Hematopoietic multipotent progenitor cell treated with erythropoietin and hydrocortisone succinate and interleukin-3 and kit ligand, for 4 days (in vitro differentiated cells): ENCODE results near the gene ITGAE.

Source experiments
- DNase-seq: peaks from one replicate; pipeline ENCODE4 v3.0.0-alpha.2; 2015

Gene ITGAE

GRCh38 chr17:3818786-3819185, 17.8 kb upstream of the ITGAE start:
- no peak for DNase-seq

DNA sequence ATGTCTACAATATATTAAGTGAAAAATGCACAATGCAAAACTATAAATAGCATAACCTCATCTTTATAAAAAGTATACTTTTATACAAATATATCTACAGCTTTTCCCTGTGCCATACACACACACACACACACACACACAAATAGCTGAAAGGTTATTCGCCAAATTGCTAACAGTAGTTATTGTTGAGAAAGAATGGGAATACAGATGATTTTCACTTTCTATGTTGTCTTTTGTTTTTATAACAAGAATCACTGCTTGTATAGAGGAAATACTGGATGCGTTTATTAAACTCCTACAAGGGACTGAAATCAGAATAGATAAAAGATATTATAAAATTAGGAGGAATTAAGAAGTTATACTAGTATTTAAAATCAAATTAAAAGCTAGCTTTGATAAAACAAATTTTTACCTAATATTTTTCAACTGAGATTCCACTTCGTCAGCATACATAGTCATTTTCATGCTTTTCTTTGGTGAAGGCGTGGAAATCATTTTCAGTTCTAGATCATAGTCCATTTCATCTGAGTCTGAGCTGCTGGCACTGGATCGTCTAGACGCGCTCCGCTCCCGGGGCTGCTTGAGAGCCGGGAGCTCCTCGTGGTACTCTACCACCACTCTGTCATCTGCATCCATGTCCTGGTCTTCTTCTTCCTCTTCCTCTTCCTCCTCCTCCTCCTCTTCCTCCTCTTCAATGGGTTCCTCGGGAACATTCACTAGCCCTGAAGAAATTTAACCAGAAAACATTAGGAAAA, 17.0 kb upstream of the ITGAE start:
- no peak for DNase-seq

- no peak for DNase-seq
These were observed 14.9 kb upstream of the ITGAE start for GRCh38 chr17:3815925-3816324.

GRCh38 chr17:3815122-3815521, 14.1 kb upstream of the ITGAE start:
- no peak for DNase-seq

DNA sequence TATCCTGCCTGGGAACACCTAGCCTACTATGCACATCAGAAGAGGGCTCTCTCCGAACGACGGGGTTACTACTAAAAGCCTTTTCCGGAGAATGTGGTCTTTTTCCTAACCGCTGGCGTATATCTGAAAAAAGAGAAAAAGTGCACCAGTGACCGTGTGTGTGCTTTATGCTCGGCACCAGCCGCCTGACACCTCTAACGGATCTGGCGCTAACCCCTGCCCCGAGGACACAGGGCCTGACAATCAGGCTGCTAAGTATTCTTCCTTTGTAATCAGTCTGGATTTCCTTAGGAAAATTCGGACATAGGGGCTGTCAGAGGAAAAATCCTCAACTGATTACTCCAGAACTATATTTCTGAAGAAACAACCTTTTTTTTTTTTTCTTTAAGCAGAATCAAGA, 13.4 kb upstream of the ITGAE start:
- no peak for DNase-seq

DNA sequence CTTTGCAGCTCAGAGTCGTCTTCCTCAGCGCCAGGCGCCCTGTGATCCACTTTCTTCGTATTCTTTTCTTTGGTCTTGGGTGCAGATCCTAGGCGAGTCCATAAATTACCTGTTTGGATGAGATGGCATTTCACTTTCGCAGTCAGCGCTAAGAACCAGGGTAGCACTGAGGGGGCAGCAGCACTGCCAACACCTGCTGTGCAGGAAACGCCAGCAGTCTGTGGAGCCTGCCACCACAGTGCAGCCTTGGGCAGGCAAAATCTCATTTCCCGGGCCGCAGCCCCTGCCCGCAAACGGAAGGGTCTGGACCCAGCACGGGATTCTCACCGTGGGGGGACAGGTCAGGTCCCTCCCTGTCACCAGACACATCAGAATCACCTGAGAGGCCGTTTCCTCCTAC, 12.2 kb upstream of the ITGAE start:
- no peak for DNase-seq

DNA sequence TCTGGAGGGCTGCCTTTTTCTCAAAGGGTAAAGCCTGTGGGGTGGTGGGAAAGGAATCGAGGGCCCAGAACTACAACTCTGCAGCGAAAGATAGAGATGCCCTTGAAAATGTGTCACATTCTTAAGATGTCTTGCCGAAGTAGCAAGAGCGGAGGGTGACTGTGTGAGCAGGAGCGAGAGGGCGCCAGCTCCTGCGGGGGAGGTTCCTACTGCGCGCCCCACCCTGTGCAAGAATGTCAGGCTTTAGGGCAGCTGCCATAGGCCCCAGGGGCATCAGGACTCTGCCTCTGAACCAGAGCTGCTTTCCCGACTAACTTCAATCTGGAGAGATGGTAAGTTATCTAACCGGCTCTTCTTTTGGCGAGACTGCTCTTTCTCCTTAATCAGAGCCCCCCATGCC, 11.8 kb upstream of the ITGAE start:
- no peak for DNase-seq

- DNase-seq, result no peak
These were observed 11.3 kb upstream of the ITGAE start for GRCh38 chr17:3812284-3812683.

- no peak for DNase-seq
These were observed 9.0 kb upstream of the ITGAE start for GRCh38 chr17:3810019-3810418.

GRCh38 chr17:3809135-3809534, 8.1 kb upstream of the ITGAE start:
- no peak for DNase-seq

DNA sequence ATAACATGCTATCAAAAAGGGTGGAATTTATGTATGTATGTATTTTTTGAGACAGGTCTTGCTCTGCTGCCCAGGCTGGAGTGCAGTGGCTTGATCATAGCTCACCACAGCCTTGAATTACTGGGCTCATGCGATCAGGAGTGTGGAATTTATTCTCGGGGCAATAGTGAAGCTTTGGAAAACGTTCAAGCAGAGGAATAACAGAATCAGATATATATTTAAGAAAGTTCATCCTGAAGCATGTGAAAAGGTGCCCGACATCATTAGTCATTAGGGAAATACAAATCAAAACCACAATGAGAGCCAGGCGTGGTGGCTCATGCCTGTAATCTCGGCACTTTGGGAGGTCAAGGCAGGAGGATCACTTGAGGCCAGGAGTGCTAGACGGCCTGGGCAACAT, 7.7 kb upstream of the ITGAE start:
- DNase-seq, result no peak

DNA sequence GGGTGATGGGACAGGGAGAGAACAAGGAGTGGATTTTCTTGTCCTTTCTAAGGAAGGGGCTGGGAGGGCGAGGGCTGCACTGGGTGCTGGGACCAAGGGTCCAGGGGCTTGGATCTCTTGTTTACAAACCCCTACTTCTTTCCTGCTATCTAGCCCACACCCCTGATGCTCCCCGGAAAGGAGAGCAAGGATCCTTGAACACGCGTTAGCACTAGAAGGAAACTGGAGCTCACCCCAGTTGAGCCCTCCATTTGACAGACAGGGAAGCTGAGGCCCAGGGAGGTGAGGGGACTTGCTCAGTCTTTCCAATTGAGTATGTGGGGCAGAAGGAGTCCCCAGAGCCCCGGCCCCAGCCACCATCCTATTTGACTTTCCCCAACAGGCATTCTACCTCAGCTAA, 4.6 kb upstream of the ITGAE start:
- DNase-seq, result no peak

DNA sequence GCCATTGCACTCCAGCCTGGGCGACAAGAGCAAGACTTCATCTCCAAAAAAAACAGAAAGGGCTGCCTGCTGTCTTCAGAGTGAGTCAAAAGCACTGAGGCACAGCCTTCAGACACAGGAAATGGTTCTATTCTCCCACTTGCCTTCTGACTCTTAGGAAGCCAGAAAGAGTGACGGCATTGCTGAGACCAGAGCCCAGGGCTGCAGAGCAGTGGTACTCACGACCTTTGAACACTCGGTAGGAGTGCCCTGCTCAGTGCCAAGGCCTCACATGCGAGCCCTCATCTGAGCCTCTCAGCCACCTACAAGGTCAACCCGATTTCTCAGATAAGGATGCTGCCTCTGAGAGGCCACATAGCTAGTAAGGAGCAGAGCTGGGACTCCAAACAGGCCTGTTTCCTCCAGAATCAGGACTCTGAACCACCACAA, 3.5 kb upstream of the ITGAE start:
- no peak for DNase-seq

GRCh38 chr17:3803308-3803640, 2.3 kb upstream of the ITGAE start:
- DNase-seq, result no peak

DNA sequence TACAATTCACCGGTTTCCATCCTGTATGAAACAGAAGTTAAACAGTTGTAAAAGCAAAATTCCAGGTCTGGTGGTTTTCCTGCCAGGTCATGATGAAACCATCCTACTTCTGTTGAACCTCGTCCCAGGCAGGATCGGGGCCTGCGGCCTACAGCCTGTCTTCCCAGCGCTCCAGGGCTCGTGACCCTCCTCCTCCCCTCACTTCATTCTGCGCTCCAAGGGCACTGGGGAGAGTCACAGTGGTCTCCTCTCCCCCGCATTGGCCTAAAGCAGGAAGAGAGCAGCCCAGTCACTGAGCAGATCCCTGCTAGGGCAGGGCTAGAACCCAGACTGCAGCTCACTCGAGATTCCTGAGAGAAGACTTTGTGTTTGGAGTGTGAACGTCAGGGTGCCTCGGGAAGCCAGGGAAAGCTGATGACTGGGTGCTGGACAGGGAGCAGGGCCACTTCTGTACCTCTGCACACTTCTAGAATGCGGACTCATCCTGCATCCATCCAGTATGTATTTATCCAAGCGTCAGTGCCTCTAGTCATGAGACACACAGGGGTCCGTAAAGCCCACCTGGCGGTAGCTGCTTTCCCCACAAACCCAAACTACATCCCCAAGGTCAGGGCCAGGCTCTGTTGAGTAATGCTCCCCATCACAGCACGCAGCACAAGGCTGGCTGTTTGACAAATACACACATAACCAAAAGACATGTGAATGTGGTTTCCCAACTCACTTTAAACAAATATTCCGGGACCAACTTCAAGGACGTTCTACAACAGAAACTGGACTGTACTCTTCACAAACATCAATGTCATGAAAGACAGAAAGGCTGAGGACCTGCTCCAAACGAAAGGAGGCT, 1.7 kb upstream of the ITGAE start:
- DNase-seq, result no peak

DNA sequence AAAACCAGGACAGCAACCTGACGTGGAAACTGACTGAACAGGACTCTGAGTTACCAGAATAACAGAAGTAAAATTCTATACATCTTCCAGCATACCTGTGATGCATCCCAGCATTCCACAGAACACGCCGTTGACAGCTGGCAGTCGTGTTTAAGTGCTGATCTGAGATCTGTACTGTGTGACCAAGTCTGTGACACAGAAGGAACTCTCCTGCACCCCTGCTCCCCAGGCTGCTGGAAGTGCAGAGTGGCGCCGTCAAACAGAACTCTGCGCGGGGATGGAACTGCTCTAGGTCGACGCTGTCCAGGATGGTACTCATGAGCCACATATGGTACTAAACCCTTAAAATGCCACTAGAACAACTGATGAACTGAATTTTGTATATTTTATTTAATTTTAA, 804 bp upstream of the ITGAE start:
- no peak for DNase-seq

- no peak for DNase-seq
These were observed 359 bp upstream of the ITGAE start for GRCh38 chr17:3801347-3801746.

DNA sequence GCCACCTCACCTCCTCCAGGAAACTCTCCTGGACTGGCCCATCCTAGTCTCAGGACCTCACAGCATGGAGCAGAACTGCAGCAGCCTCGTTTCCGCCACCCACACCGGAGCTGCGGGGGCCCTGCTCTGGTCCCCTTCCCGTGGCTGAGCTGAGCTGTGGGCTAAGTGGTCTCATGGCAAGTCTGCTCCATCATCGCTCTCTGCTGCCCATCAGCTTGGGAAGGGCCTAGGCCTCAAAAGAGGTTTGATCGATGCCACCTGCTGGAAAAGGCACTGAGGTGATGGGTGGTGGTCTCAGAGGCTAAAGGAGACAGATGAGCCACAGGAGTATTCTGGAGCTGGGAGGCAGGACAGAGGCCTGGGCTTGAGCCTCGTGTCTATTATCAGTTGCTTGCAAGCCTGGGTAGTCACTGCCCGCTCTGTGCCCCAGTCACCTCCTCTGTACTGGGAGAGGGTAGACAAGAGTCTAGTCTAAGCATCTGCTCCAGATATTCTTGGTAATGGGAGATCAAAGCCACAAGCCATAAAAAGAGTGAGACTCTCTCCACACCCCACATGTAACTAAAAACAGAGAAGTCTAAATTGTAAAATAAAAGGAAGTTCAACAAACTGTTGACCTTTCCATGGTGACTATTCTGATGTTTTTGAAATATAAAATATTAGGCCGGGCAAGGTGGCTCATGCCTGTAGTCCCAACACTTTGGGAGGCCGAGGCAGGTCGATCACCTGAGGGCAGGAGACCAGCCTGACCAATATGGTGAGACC, 1.6 kb downstream of the ITGAE start:
- peak; percentile 49 for DNase-seq

DNA sequence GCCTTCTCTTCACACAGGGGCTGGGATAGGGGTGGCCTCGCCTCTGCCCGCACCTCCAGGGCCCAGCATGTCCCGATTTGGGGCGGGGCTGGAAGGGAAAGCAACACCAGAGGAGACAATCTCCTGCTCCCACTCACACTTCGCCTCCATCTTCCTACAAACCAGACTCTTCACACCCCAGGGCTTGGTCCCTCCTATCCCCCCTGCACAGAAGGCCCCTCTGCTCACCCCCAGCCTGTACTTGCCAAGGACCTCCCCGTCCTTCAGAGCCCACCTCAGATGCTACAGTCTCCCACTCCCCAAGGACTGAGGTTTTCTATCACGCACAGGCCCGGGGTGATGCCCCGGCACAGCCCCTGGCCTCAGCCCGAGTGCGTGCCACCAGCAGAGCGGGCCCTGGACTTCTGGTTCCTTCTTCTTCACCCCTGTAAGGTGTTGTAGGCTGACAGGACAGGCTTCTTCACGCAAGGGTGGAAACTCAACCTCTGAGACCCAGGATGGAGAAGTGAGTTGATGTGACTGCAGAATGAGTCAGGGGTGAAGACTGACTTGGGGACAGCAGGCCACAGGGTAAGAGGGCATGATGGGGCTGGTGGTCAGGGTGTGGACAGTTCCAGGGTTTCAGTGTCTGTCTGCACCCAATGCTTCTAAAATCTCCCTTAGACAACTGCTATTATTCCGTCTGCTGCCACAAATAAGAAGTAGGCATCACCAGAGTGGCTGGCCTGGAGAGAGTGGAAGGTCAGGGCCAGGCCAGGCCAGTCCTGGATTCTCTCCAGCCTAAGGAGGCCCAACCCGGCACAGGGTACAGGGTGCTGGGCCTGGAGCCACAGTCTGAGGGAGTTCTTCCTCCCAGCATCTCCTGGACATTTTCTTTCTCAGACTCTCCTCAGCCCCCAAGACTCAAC, 2.5 kb downstream of the ITGAE start:
- DNase-seq, result no peak

GRCh38 chr17:3796822-3797170, 4.2 kb downstream of the ITGAE start:
- DNase-seq, result no peak

DNA sequence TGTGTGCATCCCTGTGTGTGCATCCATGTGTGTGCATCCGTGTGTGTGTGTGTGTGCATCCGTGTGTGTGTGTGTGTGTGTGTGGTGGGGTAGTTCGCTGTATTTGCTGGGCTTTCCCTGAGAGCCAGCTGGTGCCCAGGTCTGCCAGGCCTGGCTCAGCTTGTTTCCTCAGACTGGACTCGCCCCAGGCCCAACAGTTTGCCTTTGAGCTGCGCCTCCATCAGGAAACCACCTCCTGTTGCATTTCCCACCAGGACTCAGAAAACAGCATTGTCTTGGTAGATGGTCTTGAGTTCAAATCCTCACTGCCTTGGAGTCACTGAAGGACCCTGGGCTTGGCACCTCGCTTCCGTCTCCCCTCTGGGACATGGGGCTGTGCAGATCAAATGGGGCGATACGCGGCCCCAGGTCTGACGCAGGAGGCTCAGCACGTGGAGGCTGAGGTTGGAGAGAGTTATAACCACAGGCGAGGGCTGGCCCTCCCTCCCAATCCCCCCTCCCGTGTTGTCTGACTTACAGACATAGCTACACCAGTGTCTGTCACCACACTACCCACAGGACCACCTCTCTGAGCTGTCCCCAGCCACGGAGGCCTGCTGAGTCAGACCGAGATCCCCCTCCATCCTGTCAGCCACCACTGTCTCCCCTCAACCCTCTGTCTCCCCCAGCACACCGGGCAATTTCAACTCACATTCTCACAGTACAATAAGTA, 4.7 kb downstream of the ITGAE start:
- DNase-seq, result peak; percentile 75
